HepG2 (cell line): ENCODE results near the gene TRAIP. TPM values are rescaled to one million over a fixed set of nuclear protein-coding genes. Genes with fewer than 3 reads are reported as not detected.
A peak's percentile ranks its signal among the peaks of the same experiment; 100 is the strongest.

ENCODE experiments used
- ASH2L ChIP-seq: fragments of 300-600, 200-600 bp; sonication (generic); IDR thresholded peaks from 2 replicates; pipeline ENCODE4 v1.7.0; 2017; ENCODE audit warnings: low read depth, mild to moderate bottlenecking, moderate library complexity, mixed read lengths, low read length; ENCODE audit not compliant: insufficient read length
- GATAD2A ChIP-seq: IDR thresholded peaks from 2 replicates; pipeline ENCODE4 v1.6.1; 2016
- GFI1 ChIP-seq: sonication (generic); formaldehyde crosslinking; IDR thresholded peaks from 2 replicates; pipeline ENCODE4 v1.5.0; 2020; ENCODE audit warnings: missing genetic modification reagents, mild to moderate bottlenecking, borderline replicate concordance
- GMEB1 ChIP-seq: sonication (generic); formaldehyde crosslinking; IDR thresholded peaks from 2 replicates; pipeline ENCODE4 v1.5.1; 2020; ENCODE audit warnings: missing genetic modification reagents, mild to moderate bottlenecking, borderline replicate concordance
- HOXD1 ChIP-seq: sonication (generic); formaldehyde crosslinking; IDR thresholded peaks from 2 replicates; pipeline ENCODE4 v1.5.0; 2020; ENCODE audit warnings: missing genetic modification reagents
- IKZF5 ChIP-seq: IDR thresholded peaks from 2 replicates; pipeline ENCODE4 v1.6.1; 2018; ENCODE audit warnings: missing genetic modification reagents, mild to moderate bottlenecking, missing compliant biosample characterization
- MTA3 ChIP-seq: sonication (generic); formaldehyde crosslinking; IDR thresholded peaks from 2 replicates; pipeline ENCODE4 v1.4.0; 2020; ENCODE audit warnings: missing genetic modification reagents
- MTF1 ChIP-seq: sonication (generic); formaldehyde crosslinking; IDR thresholded peaks from 2 replicates; pipeline ENCODE4 v1.5.0; 2020; ENCODE audit warnings: missing genetic modification reagents
- PHF8 ChIP-seq: sonication (generic); formaldehyde crosslinking; IDR thresholded peaks from 2 replicates; pipeline ENCODE4 v1.5.0; 2020; ENCODE audit warnings: missing genetic modification reagents
- PITX1 ChIP-seq: sonication (generic); formaldehyde crosslinking; IDR thresholded peaks from 2 replicates; pipeline ENCODE4 v1.5.1; 2020; ENCODE audit warnings: mild to moderate bottlenecking, missing genetic modification reagents
- RBM22 ChIP-seq: fragments of 200-400 bp; formaldehyde crosslinking; optimal IDR thresholded peaks from 2 replicates; pipeline ENCODE3; 2017; ENCODE audit warnings: mild to moderate bottlenecking, low read length, moderate library complexity
- RXRA ChIP-seq: sonication (generic); formaldehyde crosslinking; IDR thresholded peaks from 2 replicates; pipeline ENCODE4 v1.5.1; 2020; ENCODE audit warnings: missing genetic modification reagents
- SALL1 ChIP-seq: sonication (generic); formaldehyde crosslinking; IDR thresholded peaks from 2 replicates; pipeline ENCODE4 v1.8.0; 2022; ENCODE audit warnings: mild to moderate bottlenecking, missing genetic modification reagents
- TARDBP ChIP-seq: sonication (generic); formaldehyde crosslinking; IDR thresholded peaks from 2 replicates; pipeline ENCODE4 v1.8.0; 2022; ENCODE audit warnings: mild to moderate bottlenecking, missing genetic modification reagents
- TFE3 ChIP-seq: IDR thresholded peaks from 2 replicates; pipeline ENCODE4 v1.6.1; 2016
- YEATS4 ChIP-seq: sonication (generic); formaldehyde crosslinking; IDR thresholded peaks from 2 replicates; pipeline ENCODE4 v1.4.0; 2020; ENCODE audit warnings: missing genetic modification reagents, borderline replicate concordance
- ZFX ChIP-seq: sonication (generic); formaldehyde crosslinking; IDR thresholded peaks from 2 replicates; pipeline ENCODE4 v1.4.0; 2020; ENCODE audit warnings: mild to moderate bottlenecking, low read depth, missing genetic modification reagents, moderate library complexity
- ZNF143 ChIP-seq: sonication (generic); formaldehyde crosslinking; IDR thresholded peaks from 2 replicates; pipeline ENCODE4 v1.4.0; 2020; ENCODE audit warnings: missing genetic modification reagents
- ZNF180 ChIP-seq: sonication (generic); formaldehyde crosslinking; IDR thresholded peaks from 2 replicates; pipeline ENCODE4 v1.4.0; 2020; ENCODE audit warnings: low read depth, missing genetic modification reagents, borderline replicate concordance
- ZNF205 ChIP-seq: IDR thresholded peaks from 2 replicates; pipeline ENCODE4 v1.6.1; 2018; ENCODE audit warnings: missing biosample characterization, missing genetic modification reagents
- ZNF235 ChIP-seq: sonication (generic); formaldehyde crosslinking; IDR thresholded peaks from 2 replicates; pipeline ENCODE4 v1.8.1; 2023; ENCODE audit warnings: mild to moderate bottlenecking, missing genetic modification reagents, borderline replicate concordance
- ZNF547 ChIP-seq: sonication (generic); formaldehyde crosslinking; IDR thresholded peaks from 2 replicates; pipeline ENCODE4 v1.5.1; 2020; ENCODE audit warnings: mild to moderate bottlenecking, missing genetic modification reagents
- ZNF7 ChIP-seq: IDR thresholded peaks from 2 replicates; pipeline ENCODE4 v1.6.1; 2016; ENCODE audit warnings: missing biosample characterization, missing genetic modification reagents
- ZSCAN9 ChIP-seq: IDR thresholded peaks from 2 replicates; pipeline ENCODE4 v1.6.1; 2016; ENCODE audit warnings: borderline replicate concordance
- ZUFSP ChIP-seq: sonication (generic); formaldehyde crosslinking; IDR thresholded peaks from 2 replicates; pipeline ENCODE4 v1.9.0; 2021; ENCODE audit warnings: missing genetic modification reagents, mild to moderate bottlenecking, borderline replicate concordance
- polyA plus RNA-seq, 8 experiments: library from polyadenylated mRNA; depleted of rRNA in 3 of 8; stranded (reverse) in 7 of 8; unstranded in 1 of 8; fragments of >200 nt; fragmentation: Illumina TruSeq in 4 of 8; extraction: Trizol in 4 of 8; gene quantifications; 2 replicates each; pipeline versions ENCODE4 v1.2.1 to v1.2.3, GENCODE V29; 2011 to 2016; ENCODE audit warnings: low read depth in 4 of 8, missing spikeins in 1 of 8, mixed read lengths in 1 of 8; ENCODE audit not compliant: insufficient read depth in 1 of 8
- total RNA-seq, 5 experiments: library from RNA; depleted of rRNA; stranded (reverse); fragments of >200 nt; fragmentation: Illumina TruSeq; extraction: Trizol; gene quantifications; 2 replicates each; pipeline ENCODE4 v1.2.3, GENCODE V29; 2016; ENCODE audit warnings: low read depth in 1 of 5

The TRAIP gene
- total and polyA plus RNA-seq, 2 of the 13 experiments (the other 11 are each of a cell fraction or from before 2014, with no cell fraction given) = 13.9 to 23.9 TPM

DNA sequence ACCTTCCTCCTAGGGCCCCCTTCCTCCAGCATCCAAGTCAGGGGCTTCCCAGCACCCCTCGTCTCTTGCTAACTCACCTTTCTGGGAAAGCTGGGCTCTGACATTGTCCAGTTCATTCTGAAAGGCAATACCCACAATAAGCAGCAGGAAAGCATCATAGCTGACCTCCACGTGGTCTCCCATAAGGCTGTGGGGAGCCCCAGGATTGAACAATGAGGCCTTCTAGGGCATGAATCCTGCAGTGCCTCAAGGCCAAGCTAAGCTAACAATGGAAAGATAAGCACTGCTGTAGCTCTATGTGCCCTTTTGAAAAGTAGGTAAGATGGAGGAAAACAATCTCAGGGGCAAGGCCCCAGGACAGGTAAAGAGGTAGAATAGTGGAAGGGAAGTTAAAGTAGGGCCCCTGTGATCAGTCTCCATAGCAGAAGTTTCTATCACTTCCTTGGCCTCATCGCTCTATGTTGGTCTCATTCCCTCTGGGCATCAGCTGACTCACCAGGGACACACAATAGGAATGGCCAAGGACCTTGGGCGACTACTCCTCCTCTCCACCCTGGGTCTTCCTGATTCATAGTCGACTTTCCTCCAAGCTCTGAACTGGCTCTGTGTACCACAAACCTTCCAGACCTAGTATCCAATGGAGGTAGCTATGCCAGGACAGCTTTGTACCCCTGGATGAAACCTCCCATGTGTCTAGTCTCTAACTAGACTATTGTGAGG, 11.7 kb downstream of the TRAIP start (continued):
- TF ChIP-seq TARDBP (CRISPR knock-in tag) = 0 out of 2 replicates have a peak, but pooled peaks have one; percentile 34
- 0 out of 2 replicates have a peak, but pooled peaks have one; percentile 36 for TF ChIP-seq GFI1
- peak; percentile 30; the same call in 1 of the 2 replicates for TF ChIP-seq PHF8 (CRISPR knock-in tag)
- no peak for TF ChIP-seq MTA3 (CRISPR knock-in tag)
- 0 out of 2 replicates have a peak, but pooled peaks have one; percentile 61 for TF ChIP-seq ZNF205 (CRISPR knock-in tag)
- TF ChIP-seq PITX1 (CRISPR knock-in tag) = no peak
- TF ChIP-seq ZFX (CRISPR knock-in tag) = peak; percentile 87
- TF ChIP-seq SALL1 = peak; percentile 39; the same call in 1 of the 2 replicates
- TF ChIP-seq ZNF143 (CRISPR knock-in tag) = peak; percentile 85
- 0 out of 2 replicates have a peak, but pooled peaks have one; percentile 55 for TF ChIP-seq IKZF5 (CRISPR knock-in tag)
- TF ChIP-seq HOXD1 = peak; percentile 62; the same call in 1 of the 2 replicates
- no peak for TF ChIP-seq GMEB1 (CRISPR knock-in tag)
- TF ChIP-seq ZNF180 = no peak
- TF ChIP-seq ZUFSP (CRISPR knock-in tag) = no peak
- TF ChIP-seq ZNF7 (CRISPR knock-in tag) = 0 out of 2 replicates have a peak, but pooled peaks have one; percentile 12
- TF ChIP-seq ZNF547 (CRISPR knock-in tag) = peak; percentile 55; the same call in 1 of the 2 replicates
- TF ChIP-seq RXRA (CRISPR knock-in tag) = peak; percentile 49; the same call in 1 of the 2 replicates
- TF ChIP-seq GATAD2A (CRISPR knock-in tag) = peak; percentile 82
- no peak for TF ChIP-seq ZNF235 (CRISPR knock-in tag)
- TF ChIP-seq MTF1 = no peak
- TF ChIP-seq ZSCAN9 (CRISPR knock-in tag) = no peak; the same call in 1 of the 2 replicates
- TF ChIP-seq YEATS4 = peak; percentile 44; the same call in 1 of the 2 replicates
- no peak for TF ChIP-seq RBM22
- TF ChIP-seq TFE3 (CRISPR knock-in tag) = 0 out of 2 replicates have a peak, but pooled peaks have one; percentile 29
- TF ChIP-seq ASH2L = peak; percentile 20
